Loucy (cell line): Measurements from ENCODE around the gene CST9.

Experiments
- H2AFZ ChIP-seq: fragments of 200-600 bp; sonication (generic); 2 replicates; pipeline ENCODE4 v1.6.0; 2016; ENCODE audit warnings: antibody characterized with exemption, mild to moderate bottlenecking, low read length, moderate library complexity
- H3F3A ChIP-seq: fragments of 200-600 bp; 2 replicates; pipeline ENCODE4 v1.6.0; 2016; ENCODE audit warnings: antibody characterized with exemption, low read depth, mild to moderate bottlenecking
- H3K27me3 ChIP-seq: fragments of 200-600 bp; sonication (generic); 2 replicates; pipeline ENCODE4 v1.6.1; 2014; ENCODE audit warnings: low read length, mild to moderate bottlenecking; ENCODE audit not compliant: insufficient read depth, poor library complexity, severe bottlenecking
- H3K36me3 ChIP-seq: fragments of 200-600 bp; sonication (generic); 2 replicates; pipeline ENCODE4 v1.6.1; 2016; ENCODE audit warnings: low read length; ENCODE audit not compliant: insufficient read depth
- H3K4me1 ChIP-seq: fragments of 200-600 bp; sonication (generic); 2 replicates; pipeline ENCODE4 v1.5.1; 2014; ENCODE audit warnings: low read length, mild to moderate bottlenecking; ENCODE audit not compliant: insufficient read depth, poor library complexity, severe bottlenecking
- H3K4me2 ChIP-seq: fragments of 200-600 bp; sonication (generic); 2 replicates; pipeline ENCODE4 v1.6.0; 2014; ENCODE audit warnings: antibody characterized with exemption, low read length, low read depth, mild to moderate bottlenecking; ENCODE audit not compliant: poor library complexity, severe bottlenecking
- H3K4me3 ChIP-seq: fragments of 200-600 bp; sonication (generic); 2 replicates; pipeline ENCODE4 v1.5.1; 2014; ENCODE audit warnings: low read length, mild to moderate bottlenecking, mixed read lengths; ENCODE audit not compliant: poor library complexity, severe bottlenecking
- H3K79me2 ChIP-seq: fragments of 200-600 bp; sonication (generic); 2 replicates; pipeline ENCODE4 v1.6.1; 2014; ENCODE audit warnings: low read length; ENCODE audit not compliant: insufficient read depth
- H3K9ac ChIP-seq: fragments of 200-600 bp; sonication (generic); 2 replicates; pipeline ENCODE4 v1.6.0; 2014; ENCODE audit warnings: mild to moderate bottlenecking, low read depth, low read length, moderate library complexity; ENCODE audit not compliant: poor library complexity, severe bottlenecking
- H3K9me2 ChIP-seq: fragments of 200-600 bp; sonication (generic); replicated peaks from 2 replicates; pipeline ENCODE4 v1.6.1; 2016; ENCODE audit warnings: low read depth, low read length, mixed read lengths
- H3K9me3 ChIP-seq: fragments of 200-600 bp; sonication (generic); 2 replicates; pipeline ENCODE4 v1.6.1; 2014; ENCODE audit warnings: mild to moderate bottlenecking, antibody characterized with exemption, low read length, low read depth; ENCODE audit not compliant: insufficient read depth
- H4K20me1 ChIP-seq: fragments of 200-600 bp; sonication (generic); 2 replicates; pipeline ENCODE4 v1.6.0; 2014; ENCODE audit warnings: antibody characterized with exemption, low read length, mild to moderate bottlenecking; ENCODE audit not compliant: insufficient read depth, poor library complexity, severe bottlenecking
- CTCF ChIP-seq: fragments of 200-600 bp; sonication (generic); conservative IDR thresholded peaks from 2 replicates; pipeline ENCODE4 v1.5.1; 2014; ENCODE audit warnings: mild to moderate bottlenecking, antibody characterized with exemption, low read length
- EZH2phosphoT487 ChIP-seq: fragments of 200-600 bp; IDR thresholded peaks from 2 replicates; pipeline ENCODE4 v1.6.1; 2018; ENCODE audit warnings: antibody characterized with exemption, mild to moderate bottlenecking, moderate library complexity, borderline replicate concordance

The CST9 gene

GRCh38 chr20:23638309-23638708, 32.6 kb upstream of the CST9 start:
- Histone ChIP-seq H3K9me3 (no peaks in the 10 kb centered on the region), H3K4me1 (peaks cover 29% of the 10 kb centered on the region), H3K4me2 (peak overlapping the region; percentile 74), H3K79me2 (no peaks in the 10 kb centered on the region; the same call in 1 of the 2 replicates), H2AFZ (no peak overlapping the region), H4K20me1 (no peaks in the 10 kb centered on the region), H3K9ac (peak overlapping the region; percentile 88), H3K36me3 (no peaks in the 10 kb centered on the region), H3K9me2 (no peaks in the 10 kb centered on the region), H3F3A (no peaks in the 10 kb centered on the region), H3K27me3 (no peaks in the 10 kb centered on the region), H3K4me3 (peak overlapping the region; percentile 85)
- TF ChIP-seq EZH2phosphoT487 (no peak), CTCF (no peak)

DNA sequence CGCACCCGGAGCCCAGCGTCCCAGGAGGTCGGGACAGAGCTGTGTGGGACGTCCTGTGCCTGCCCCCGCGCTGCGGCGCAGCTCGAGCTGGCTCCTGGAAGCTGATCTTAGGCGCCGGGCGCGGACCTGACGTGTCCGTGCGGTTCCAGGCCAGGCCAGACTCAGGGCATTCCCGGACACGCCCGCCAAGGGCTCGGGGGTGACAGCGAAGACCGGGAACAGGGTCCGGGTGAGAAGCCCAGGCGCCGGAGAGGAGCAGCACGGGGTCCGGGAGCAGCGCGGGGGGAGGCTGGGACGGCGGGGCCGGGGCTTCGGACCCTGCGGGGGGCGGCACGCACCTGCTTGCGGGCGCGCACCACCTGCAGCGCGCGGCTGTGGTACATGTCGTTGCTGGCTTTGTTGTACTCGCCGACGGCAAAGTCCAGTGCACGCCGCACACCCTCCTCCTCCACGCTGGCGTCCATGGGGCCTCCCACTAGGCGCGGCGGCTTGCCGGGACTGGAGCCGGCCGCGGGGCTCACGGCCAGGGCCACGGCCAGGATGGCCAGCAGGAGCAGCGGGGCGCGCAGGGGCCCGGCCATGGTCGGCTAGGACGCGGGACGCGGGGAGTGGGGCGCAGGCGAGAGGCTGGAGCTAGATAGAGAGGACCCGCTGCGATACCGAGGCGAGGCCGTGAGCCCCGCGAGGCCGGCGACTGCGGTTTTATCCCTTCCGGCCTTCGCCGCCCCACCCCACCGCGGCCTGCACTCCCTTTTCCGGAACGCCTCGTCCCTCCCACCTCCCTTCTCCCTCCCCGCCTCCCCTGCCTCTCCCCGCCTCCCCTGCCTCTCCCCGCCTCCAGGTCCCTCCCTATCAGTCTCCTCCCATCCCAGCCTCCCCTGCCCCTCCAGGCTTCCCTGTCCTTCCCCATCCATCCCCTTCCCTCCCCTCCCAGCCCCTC, 31.8 kb upstream of the CST9 start, which contains the start of gene CST3:
TSS of gene CST3 (minus strand) at position 674 of the 940 bp plus-strand sequence. CDS start at position 581, 93 bp downstream.
- H3F3A ChIP-seq: no peaks in the 10 kb centered on the region
- no peaks in the 10 kb centered on the region for H3K9me3 ChIP-seq
- no peaks in the 10 kb centered on the region for H3K9me2 ChIP-seq
- no peaks in the 10 kb centered on the region for H4K20me1 ChIP-seq
- no peaks in the 10 kb centered on the region; the same call in 1 of the 2 replicates for H3K79me2 ChIP-seq
- peak within 1 kb of the TSS; percentile 74 for H3K4me2 ChIP-seq
- H3K36me3 ChIP-seq: no peaks in the 10 kb centered on the region
- H3K4me1 ChIP-seq: peaks cover 29% of the 10 kb centered on the region
- no peaks in the 10 kb centered on the region for H3K27me3 ChIP-seq
- peak within 1 kb of the TSS; percentile 93 for H2AFZ ChIP-seq
- peak within 1 kb of the TSS; percentile 88 for H3K9ac ChIP-seq
- TF ChIP-seq CTCF (no peak), EZH2phosphoT487 (no peak)
- peak within 1 kb of the TSS; percentile 85 for H3K4me3 ChIP-seq

DNA sequence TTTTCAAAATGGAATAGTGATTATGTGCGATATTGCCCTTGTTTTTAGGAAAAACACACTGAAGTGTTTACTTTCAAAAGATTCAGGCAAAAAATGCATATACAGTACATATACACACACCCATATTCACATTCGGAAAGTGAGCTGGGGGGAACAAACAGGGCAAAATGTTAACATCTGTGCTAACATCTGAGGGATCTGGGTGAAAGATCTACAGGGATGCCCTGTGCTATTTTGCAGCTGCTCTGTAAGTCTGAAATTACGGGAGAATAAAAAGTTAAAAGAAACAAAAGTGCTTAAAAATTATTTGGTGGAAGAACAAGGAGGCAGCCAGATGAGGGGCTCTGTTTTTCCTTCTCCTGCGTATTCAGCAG, 31.2 kb upstream of the CST9 start:
- Histone ChIP-seq H3K9ac (peak overlapping the region; percentile 88), H3K4me3 (peak overlapping the region; percentile 85), H3K9me2 (no peaks in the 10 kb centered on the region), H3K36me3 (no peaks in the 10 kb centered on the region), H2AFZ (no peak overlapping the region), H3K27me3 (no peaks in the 10 kb centered on the region), H3K9me3 (no peaks in the 10 kb centered on the region), H3K79me2 (no peaks in the 10 kb centered on the region; the same call in 1 of the 2 replicates), H4K20me1 (no peaks in the 10 kb centered on the region), H3K4me2 (peak overlapping the region; percentile 74), H3F3A (no peaks in the 10 kb centered on the region), H3K4me1 (peaks cover 29% of the 10 kb centered on the region)
- no peak for TF ChIP-seq CTCF
